Vagina (tissue), 2 donors: ENCODE results near the gene PRPF6. TPM values are rescaled to one million over a fixed set of nuclear protein-coding genes. Genes with fewer than 3 reads are reported as not detected.

Experiments
- DNase-seq, 2 donors: peaks; one replicate each; pipeline ENCODE4 v3.0.0-alpha.2; 2017; ENCODE audit errors: extremely low spot score in 2 of 2
- H3K27ac ChIP-seq: fragments of 200-600 bp; sonication (generic); one replicate; pipeline ENCODE4 v1.5.1; 2019
- H3K27me3 ChIP-seq: fragments of 200-600 bp; sonication (generic); one replicate; pipeline ENCODE4 v1.5.1; 2019
- H3K36me3 ChIP-seq, 2 donors: fragments of 200-600 bp; sonication (generic); one replicate each; pipeline ENCODE4 v1.5.1; 2017 to 2019
- H3K4me1 ChIP-seq: fragments of 200-600 bp; sonication (generic); one replicate; pipeline ENCODE4 v1.5.1; 2019
- H3K4me3 ChIP-seq, 2 donors: fragments of 200-600 bp; sonication (generic); 1 replicate in 1 of 2; 2 replicates in 1 of 2; pipeline ENCODE4 v1.5.1; 2016 to 2019
- H3K9me3 ChIP-seq: fragments of 200-600 bp; sonication (generic); one replicate; pipeline ENCODE4 v1.5.1; 2019
- POLR2A ChIP-seq, 2 donors: fragments of 450-650 bp; IDR thresholded peaks; one replicate each; pipeline ENCODE4 v1.6.1; 2017; ENCODE audit warnings: antibody characterized with exemption in 2 of 2, mild to moderate bottlenecking in 2 of 2, moderate library complexity in 2 of 2
- POLR2AphosphoS5 ChIP-seq, 2 donors: sonication (generic); formaldehyde crosslinking; IDR thresholded peaks; one replicate each; pipeline ENCODE4 v1.9.0; 2017; ENCODE audit warnings: antibody characterized with exemption in 2 of 2, mild to moderate bottlenecking in 2 of 2, low read depth in 1 of 2; ENCODE audit not compliant: insufficient read depth in 1 of 2
- intact Hi-C: fragments of 100-400 bp; cut with DNase I; formaldehyde crosslinking; loops from one replicate; pipeline ENCODE4 v1.15.1; 2023
- total RNA-seq: library from RNA; depleted of rRNA; stranded (reverse); fragments of >200 nt; gene quantifications from one replicate; pipeline ENCODE4 v1.2.3, GENCODE V29; 2016
- TF ChIP-seq, protein P1 (sequence below), 3 experiments: fragments of 450-650 bp in 2 of 3; fragments of 200-600 bp in 1 of 3; sonication (generic) in 1 of 3; IDR thresholded peaks; one replicate each; pipeline ENCODE4 v1.5.1; 2017 to 2019; ENCODE audit warnings: antibody characterized with exemption in 3 of 3, mild to moderate bottlenecking in 2 of 3, moderate library complexity in 2 of 3

PRPF6 gene
- total RNA-seq, 1 donor from 2014 or later = 50.6 TPM

DNA sequence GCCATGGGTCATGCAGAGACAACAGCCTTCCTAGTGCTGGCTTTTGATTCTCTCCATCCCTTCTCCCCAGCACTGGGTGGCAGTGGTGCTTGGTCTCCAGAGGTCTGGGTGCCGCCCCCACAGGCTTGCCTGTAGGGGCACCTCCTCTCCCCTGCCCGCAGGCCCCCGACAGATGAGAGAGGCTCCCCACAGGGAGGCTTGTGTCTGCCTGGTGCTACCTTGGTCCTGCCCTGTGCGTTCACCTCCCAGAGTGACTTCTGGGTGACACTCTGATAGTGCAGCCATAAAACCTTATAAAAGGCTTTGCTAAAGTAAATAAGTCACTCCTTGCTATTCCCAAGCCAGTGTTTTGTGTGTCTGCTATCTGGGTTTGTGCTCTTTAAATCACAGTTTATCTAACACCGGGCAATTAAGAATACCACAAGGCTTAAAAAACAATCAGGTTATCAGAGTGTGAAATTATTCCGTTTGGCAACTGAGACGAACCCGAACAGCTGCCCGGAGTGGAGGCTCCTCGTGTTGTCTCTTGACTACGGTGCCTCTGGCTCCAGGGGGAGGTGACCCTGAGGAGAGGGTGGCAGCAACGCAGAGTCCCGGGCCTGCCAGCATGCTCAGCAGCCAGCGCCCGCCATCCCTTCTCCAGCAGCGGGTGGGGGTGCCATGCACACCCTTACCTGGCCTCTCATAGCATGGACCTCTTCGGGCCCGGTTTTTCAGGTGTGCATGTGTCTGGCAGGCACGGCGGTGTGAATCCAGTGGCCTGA lies 49.6 kb downstream of the PRPF6 start:
- Histone ChIP-seq H3K4me1 (no peaks in the 10 kb centered on the region), H3K36me3 (peaks cover 0 to 70% of the 10 kb centered on the region in 2 donors), H3K27me3 (no peaks in the 10 kb centered on the region), H3K9me3 (no peaks in the 10 kb centered on the region), H3K4me3 (no peak overlapping the region), H3K27ac (no peak overlapping the region)
- TF ChIP-seq POLR2AphosphoS5 (IDR thresholded peaks at IDR 0.05; ENCODE audit: insufficient read depth in 1 of 2, low read depth in 1 of 2) (no peak), POLR2A (IDR thresholded peaks at IDR 0.05) (no peak)
- TF ChIP-seq, protein P1, sequence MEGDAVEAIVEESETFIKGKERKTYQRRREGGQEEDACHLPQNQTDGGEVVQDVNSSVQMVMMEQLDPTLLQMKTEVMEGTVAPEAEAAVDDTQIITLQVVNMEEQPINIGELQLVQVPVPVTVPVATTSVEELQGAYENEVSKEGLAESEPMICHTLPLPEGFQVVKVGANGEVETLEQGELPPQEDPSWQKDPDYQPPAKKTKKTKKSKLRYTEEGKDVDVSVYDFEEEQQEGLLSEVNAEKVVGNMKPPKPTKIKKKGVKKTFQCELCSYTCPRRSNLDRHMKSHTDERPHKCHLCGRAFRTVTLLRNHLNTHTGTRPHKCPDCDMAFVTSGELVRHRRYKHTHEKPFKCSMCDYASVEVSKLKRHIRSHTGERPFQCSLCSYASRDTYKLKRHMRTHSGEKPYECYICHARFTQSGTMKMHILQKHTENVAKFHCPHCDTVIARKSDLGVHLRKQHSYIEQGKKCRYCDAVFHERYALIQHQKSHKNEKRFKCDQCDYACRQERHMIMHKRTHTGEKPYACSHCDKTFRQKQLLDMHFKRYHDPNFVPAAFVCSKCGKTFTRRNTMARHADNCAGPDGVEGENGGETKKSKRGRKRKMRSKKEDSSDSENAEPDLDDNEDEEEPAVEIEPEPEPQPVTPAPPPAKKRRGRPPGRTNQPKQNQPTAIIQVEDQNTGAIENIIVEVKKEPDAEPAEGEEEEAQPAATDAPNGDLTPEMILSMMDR (IDR thresholded peaks at IDR 0.05) = no peak
- DNase-seq = no peak
- intact Hi-C loops = no loop called here

DNA sequence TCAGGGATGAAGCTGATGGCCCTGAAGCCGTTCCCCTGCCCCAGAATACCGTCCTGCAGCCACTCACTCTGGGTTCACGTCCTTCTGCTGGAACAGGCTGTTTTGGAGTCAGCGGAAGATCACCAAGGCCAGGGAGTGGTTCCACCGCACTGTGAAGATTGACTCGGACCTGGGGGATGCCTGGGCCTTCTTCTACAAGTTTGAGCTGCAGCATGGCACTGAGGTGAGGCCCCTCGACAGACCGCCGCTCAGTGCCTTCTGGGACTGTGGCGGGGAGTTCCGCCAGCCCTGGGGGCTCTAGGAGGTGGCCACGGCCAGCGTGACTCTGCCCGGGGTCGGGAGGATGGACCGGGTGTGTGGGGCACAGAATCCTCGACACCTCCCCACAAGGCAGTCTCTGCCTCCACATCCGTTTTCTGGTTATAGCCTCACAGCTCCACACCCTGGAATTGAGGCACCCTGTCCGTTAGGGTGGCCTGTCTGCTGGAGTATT lies 50.9 kb downstream of the PRPF6 start:
- Histone ChIP-seq H3K36me3 (peaks cover 0 to 57% of the 10 kb centered on the region in 2 donors), H3K4me1 (no peaks in the 10 kb centered on the region), H3K9me3 (no peaks in the 10 kb centered on the region), H3K27me3 (no peaks in the 10 kb centered on the region), H3K27ac (no peak overlapping the region), H3K4me3 (no peak overlapping the region)
- intact Hi-C loops = no loop called here
- TF ChIP-seq POLR2A (IDR thresholded peaks at IDR 0.05) (no peak), POLR2AphosphoS5 (IDR thresholded peaks at IDR 0.05; ENCODE audit: insufficient read depth in 1 of 2, low read depth in 1 of 2) (no peak)
- TF ChIP-seq, protein P1 (IDR thresholded peaks at IDR 0.05) = no peak
- no peak for DNase-seq

DNA sequence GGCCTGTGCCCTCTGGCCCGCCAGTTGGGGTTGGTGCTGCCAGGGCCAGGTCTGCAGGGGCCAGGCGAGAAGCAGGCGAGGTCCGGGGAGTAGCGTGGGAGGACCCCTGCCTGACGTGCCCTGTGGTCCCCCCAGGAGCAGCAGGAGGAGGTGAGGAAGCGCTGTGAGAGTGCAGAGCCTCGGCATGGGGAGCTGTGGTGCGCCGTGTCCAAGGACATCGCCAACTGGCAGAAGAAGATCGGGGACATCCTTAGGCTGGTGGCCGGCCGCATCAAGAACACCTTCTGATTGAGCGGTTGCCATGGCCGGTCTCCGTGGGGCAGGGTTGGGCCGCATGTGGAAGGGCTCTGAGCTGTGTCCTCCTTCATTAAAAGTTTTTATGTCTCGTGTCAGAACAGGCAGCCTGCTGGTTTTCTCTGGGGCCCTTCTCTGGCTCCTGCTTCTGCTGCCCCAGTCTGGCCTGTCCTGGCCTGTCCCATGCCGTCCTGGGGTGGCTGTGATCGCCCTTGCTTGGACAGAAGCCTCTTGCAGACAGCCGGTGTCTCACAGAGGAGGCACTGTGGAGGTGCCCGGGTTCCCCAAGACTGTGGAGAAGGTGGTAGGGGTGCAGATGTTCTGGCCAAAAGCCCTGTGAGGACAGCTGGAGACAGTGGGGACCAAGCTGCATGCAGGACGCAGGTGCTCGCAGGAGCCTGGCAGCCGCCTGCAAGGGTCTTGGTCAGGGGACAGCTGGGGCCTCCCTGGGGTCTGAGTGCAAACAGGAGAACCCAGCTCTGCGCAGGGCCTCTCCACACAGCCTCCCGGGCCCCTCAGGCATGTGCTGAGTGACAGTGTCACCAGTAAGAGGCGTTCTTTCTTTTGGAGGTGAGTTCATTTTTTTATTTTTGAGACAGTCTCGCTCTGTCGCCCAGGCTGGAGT lies 52.0 kb downstream of the PRPF6 start:
- H3K4me3 ChIP-seq = no peak overlapping the region

DNA sequence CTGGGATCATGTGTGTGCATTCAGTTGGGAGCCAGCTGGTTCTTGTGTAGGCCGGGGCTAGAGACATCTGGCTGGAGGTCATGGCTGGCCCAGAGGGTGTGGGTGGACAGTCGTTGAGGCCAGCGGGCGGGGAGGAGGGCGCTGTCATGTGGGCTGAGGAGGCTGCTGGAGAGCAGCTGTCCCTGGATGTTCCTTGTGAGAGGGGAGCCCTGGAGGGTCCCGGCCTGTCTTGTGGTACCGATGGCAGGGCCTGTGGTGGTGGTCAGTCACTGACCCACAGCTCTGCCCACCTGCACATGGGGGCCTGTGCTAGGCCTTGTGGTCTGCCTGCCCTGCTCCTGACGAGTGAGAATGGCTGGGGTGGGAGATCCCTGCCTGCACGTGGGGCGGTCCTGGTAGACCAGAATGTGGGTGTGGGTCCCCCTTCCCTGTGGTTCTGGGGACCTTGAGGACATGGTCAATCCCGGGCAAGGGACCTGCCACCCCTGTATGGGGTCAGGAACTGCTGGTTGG lies 53.1 kb downstream of the PRPF6 start:
- intact Hi-C loops = no loop called here
- peaks cover 7% of the 10 kb centered on the region for H3K27me3 ChIP-seq
- no peak overlapping the region for H3K4me3 ChIP-seq
- H3K27ac ChIP-seq = no peak overlapping the region
- no peak for DNase-seq
- no peaks in the 10 kb centered on the region for H3K9me3 ChIP-seq
- peaks cover 0 to 37% of the 10 kb centered on the region in 2 donors for H3K36me3 ChIP-seq
- TF ChIP-seq POLR2AphosphoS5 (IDR thresholded peaks at IDR 0.05; ENCODE audit: insufficient read depth in 1 of 2, low read depth in 1 of 2) (no peak), POLR2A (IDR thresholded peaks at IDR 0.05) (no peak)
- TF ChIP-seq, protein P1 (IDR thresholded peaks at IDR 0.05) = no peak
- peaks cover 14% of the 10 kb centered on the region for H3K4me1 ChIP-seq

More for the DNA sequence above, 52.0 kb downstream of the PRPF6 start:
- Histone ChIP-seq H3K36me3 (peaks cover 0 to 46% of the 10 kb centered on the region in 2 donors), H3K27ac (no peak overlapping the region), H3K9me3 (no peaks in the 10 kb centered on the region), H3K27me3 (peaks cover under 1% of the 10 kb centered on the region), H3K4me1 (peaks cover 3% of the 10 kb centered on the region)
- no peak for DNase-seq
- TF ChIP-seq POLR2AphosphoS5 (IDR thresholded peaks at IDR 0.05; ENCODE audit: insufficient read depth in 1 of 2, low read depth in 1 of 2) (peak in 1 of 2 donors; percentile 4), POLR2A (IDR thresholded peaks at IDR 0.05) (no peak)
- intact Hi-C loops = no loop called here
